Measurements from ENCODE around the gene C1orf198. TPM values are rescaled to one million over a fixed set of nuclear protein-coding genes. Genes with fewer than 3 reads are reported as not detected.

The C1orf198 gene
- total RNA-seq, 1 donor from 2014 or later = 8.9 TPM

GRCh38 chr1:230822092-230822581, 46.2 kb downstream of the C1orf198 start:
- Mint-ChIP-seq H3K4me1 (ENCODE audit: low read depth) (no peaks in the 10 kb centered on the region), H3K9me3 (no peaks in the 10 kb centered on the region), H3K4me3 (ENCODE audit: low read depth) (no peak overlapping the region), H3K27ac (no peak overlapping the region), H3K27me3 (ENCODE audit: low read depth) (peaks cover 3% of the 10 kb centered on the region), H3K36me3 (ENCODE audit: low read depth) (no peaks in the 10 kb centered on the region)
- no peak for DNase-seq (ENCODE audit: low spot score)
- intact Hi-C loops (cut with micrococcal nuclease) = no loop called here

DNA sequence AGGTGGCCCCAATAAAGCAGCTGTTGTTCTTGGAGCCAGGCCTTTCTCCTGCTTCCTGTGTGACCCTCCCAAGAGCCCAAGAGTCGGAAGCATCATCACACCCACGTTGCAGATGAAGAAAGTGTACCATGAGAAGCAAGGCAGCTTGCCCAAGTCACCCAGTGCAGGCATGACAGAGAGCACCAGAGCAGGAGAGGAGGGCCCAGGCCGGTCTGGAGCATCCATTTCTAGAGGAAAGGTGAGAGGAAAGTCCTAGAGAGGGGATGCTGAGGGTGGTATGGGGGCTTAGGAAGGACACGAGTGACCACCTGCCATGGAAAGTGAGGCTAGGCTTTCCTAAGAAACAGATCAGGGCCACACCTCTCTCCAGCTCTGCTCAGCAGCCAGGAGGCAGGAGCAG, 47.0 kb downstream of the C1orf198 start:
- Mint-ChIP-seq H3K27ac (no peak overlapping the region), H3K4me1 (ENCODE audit: low read depth) (no peaks in the 10 kb centered on the region), H3K4me3 (ENCODE audit: low read depth) (no peak overlapping the region), H3K36me3 (ENCODE audit: low read depth) (no peaks in the 10 kb centered on the region), H3K9me3 (no peaks in the 10 kb centered on the region), H3K27me3 (ENCODE audit: low read depth) (peaks cover 3% of the 10 kb centered on the region)
- intact Hi-C loops (cut with micrococcal nuclease) = no loop called here
- DNase-seq (ENCODE audit: low spot score) = no peak

GRCh38 chr1:230820568-230820967, 47.8 kb downstream of the C1orf198 start:
- H3K4me3 Mint-ChIP-seq (ENCODE audit: low read depth) = no peak overlapping the region
- intact Hi-C loops (cut with micrococcal nuclease) = no loop called here
- DNase-seq (ENCODE audit: low spot score) = no peak
- H3K27ac Mint-ChIP-seq = no peak overlapping the region
- peaks cover 4% of the 10 kb centered on the region for H3K27me3 Mint-ChIP-seq (ENCODE audit: low read depth)
- H3K36me3 Mint-ChIP-seq (ENCODE audit: low read depth) = no peaks in the 10 kb centered on the region
- H3K4me1 Mint-ChIP-seq (ENCODE audit: low read depth) = no peaks in the 10 kb centered on the region
- H3K9me3 Mint-ChIP-seq = no peaks in the 10 kb centered on the region

GRCh38 chr1:230819976-230820375, 48.3 kb downstream of the C1orf198 start:
- Mint-ChIP-seq H3K27ac (no peak overlapping the region), H3K27me3 (ENCODE audit: low read depth) (peaks cover 9% of the 10 kb centered on the region), H3K4me1 (ENCODE audit: low read depth) (no peaks in the 10 kb centered on the region), H3K4me3 (ENCODE audit: low read depth) (no peak overlapping the region), H3K9me3 (no peaks in the 10 kb centered on the region), H3K36me3 (ENCODE audit: low read depth) (no peaks in the 10 kb centered on the region)
- no peak for DNase-seq (ENCODE audit: low spot score)
- intact Hi-C loops (cut with micrococcal nuclease) = no loop called here

DNA sequence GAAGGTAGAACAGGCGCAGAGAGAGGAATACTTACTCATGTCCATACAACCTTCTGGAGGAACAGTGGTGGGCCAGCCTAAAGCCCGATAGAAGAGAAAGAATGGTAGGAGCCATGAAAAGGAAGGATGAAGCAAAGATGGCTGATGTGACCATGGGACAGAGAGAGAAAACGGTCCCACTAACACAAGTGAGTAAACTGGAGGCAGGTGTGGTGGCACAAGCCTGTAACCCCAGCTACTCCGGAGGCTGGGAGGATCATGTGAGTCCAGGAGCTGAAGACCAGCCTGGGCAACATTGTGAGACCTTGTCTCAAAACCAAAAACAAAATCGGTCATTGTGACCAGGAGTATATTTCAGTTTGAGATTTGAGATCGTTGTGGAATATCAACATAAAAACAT, 49.4 kb downstream of the C1orf198 start:
- no peak for DNase-seq (ENCODE audit: low spot score)
- no peaks in the 10 kb centered on the region for H3K36me3 Mint-ChIP-seq (ENCODE audit: low read depth)
- H3K27me3 Mint-ChIP-seq (ENCODE audit: low read depth) = peaks cover 9% of the 10 kb centered on the region
- intact Hi-C loops (cut with micrococcal nuclease) = no loop called here
- no peak overlapping the region for H3K27ac Mint-ChIP-seq
- H3K9me3 Mint-ChIP-seq = peaks cover 1% of the 10 kb centered on the region
- no peaks in the 10 kb centered on the region for H3K4me1 Mint-ChIP-seq (ENCODE audit: low read depth)
- no peak overlapping the region for H3K4me3 Mint-ChIP-seq (ENCODE audit: low read depth)

GRCh38 chr1:230818367-230818766, 50.0 kb downstream of the C1orf198 start:
- H3K9me3 Mint-ChIP-seq = peaks cover 7% of the 10 kb centered on the region
- no peak overlapping the region for H3K4me3 Mint-ChIP-seq (ENCODE audit: low read depth)
- H3K27me3 Mint-ChIP-seq (ENCODE audit: low read depth) = peaks cover 9% of the 10 kb centered on the region
- no peaks in the 10 kb centered on the region for H3K4me1 Mint-ChIP-seq (ENCODE audit: low read depth)
- DNase-seq (ENCODE audit: low spot score) = no peak
- H3K36me3 Mint-ChIP-seq (ENCODE audit: low read depth) = peaks cover under 1% of the 10 kb centered on the region
- no peak overlapping the region for H3K27ac Mint-ChIP-seq
- intact Hi-C loops (cut with micrococcal nuclease) = no loop called here

GRCh38 chr1:230816018-230816417, 52.3 kb downstream of the C1orf198 start:
- Mint-ChIP-seq H3K4me1 (ENCODE audit: low read depth) (no peaks in the 10 kb centered on the region), H3K9me3 (peaks cover 19% of the 10 kb centered on the region), H3K36me3 (ENCODE audit: low read depth) (peaks cover 3% of the 10 kb centered on the region), H3K27me3 (ENCODE audit: low read depth) (peaks cover 9% of the 10 kb centered on the region), H3K27ac (no peak overlapping the region), H3K4me3 (ENCODE audit: low read depth) (no peak overlapping the region)
- intact Hi-C loops (cut with micrococcal nuclease) = no loop called here
- no peak for DNase-seq (ENCODE audit: low spot score)

DNA sequence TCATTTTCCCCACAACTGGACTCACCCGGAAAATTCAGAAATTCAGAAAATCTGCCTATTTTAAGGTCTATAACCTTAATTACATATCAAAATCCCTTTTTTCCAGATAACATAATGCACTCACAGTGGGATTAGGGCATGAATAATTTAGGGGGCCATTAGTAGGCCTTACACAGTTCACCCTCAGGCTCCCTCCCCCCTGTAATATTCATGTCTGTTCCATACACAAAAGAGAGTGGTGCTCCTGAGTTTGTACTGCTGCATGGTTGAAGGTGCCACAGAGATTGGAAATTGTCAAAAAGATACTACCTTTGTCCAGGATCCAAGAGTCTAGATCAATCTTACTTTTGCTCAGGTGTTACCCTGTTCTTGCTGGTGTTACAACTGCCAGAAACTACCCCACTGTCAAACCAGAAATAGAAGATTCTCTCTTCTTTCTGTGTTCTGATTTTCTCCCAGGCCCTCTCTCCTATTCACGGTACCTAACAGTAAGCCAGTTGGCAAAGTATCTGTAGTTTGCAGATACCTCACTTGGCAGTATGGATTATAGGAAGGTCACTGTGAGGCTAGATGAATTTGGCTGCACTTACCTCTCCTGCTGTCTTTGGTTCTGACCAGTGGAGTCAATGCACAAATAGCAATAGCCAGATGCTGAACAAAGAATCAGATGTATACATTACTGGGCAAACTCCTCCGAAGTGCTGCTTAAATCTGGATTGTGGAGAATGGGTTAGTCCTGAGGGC, 53.2 kb downstream of the C1orf198 start:
- peaks cover 3% of the 10 kb centered on the region for H3K36me3 Mint-ChIP-seq (ENCODE audit: low read depth)
- peaks cover 19% of the 10 kb centered on the region for H3K9me3 Mint-ChIP-seq
- H3K27me3 Mint-ChIP-seq (ENCODE audit: low read depth) = peaks cover 9% of the 10 kb centered on the region
- H3K4me1 Mint-ChIP-seq (ENCODE audit: low read depth) = no peaks in the 10 kb centered on the region
- intact Hi-C loops (cut with micrococcal nuclease) = no loop called here
- H3K27ac Mint-ChIP-seq = no peak overlapping the region
- no peak for DNase-seq (ENCODE audit: low spot score)
- H3K4me3 Mint-ChIP-seq (ENCODE audit: low read depth) = no peak overlapping the region

DNA sequence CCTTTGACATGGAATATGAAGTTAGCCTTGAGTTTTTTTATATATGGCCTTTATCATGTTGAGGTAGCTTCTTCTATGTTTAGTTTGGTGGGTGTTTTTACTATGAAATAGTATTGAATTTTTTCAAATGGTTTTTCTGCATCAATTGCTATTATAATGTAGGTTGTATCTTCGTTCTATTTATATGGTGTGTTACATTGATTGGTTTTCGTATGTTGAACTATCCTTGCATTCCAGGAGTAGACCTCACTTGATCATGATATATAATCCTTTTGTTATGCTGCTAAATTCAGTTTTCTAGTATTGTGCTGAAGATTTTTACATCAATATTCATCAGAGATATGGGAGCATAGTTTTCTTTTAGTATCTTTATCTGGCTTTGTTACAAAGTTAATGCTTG, 55.8 kb downstream of the C1orf198 start:
- Mint-ChIP-seq H3K27me3 (ENCODE audit: low read depth) (peaks cover 9% of the 10 kb centered on the region), H3K4me3 (ENCODE audit: low read depth) (no peak overlapping the region), H3K4me1 (ENCODE audit: low read depth) (no peaks in the 10 kb centered on the region), H3K9me3 (peaks cover 19% of the 10 kb centered on the region), H3K27ac (no peak overlapping the region), H3K36me3 (ENCODE audit: low read depth) (peaks cover 3% of the 10 kb centered on the region)
- no peak for DNase-seq (ENCODE audit: low spot score)
- intact Hi-C loops (cut with micrococcal nuclease) = no loop called here

GRCh38 chr1:230809256-230809990, 58.9 kb downstream of the C1orf198 start:
- Mint-ChIP-seq H3K9me3 (peaks cover 19% of the 10 kb centered on the region), H3K27me3 (ENCODE audit: low read depth) (peaks cover 2% of the 10 kb centered on the region), H3K36me3 (ENCODE audit: low read depth) (peaks cover 3% of the 10 kb centered on the region), H3K4me3 (ENCODE audit: low read depth) (no peak overlapping the region), H3K27ac (no peak overlapping the region), H3K4me1 (ENCODE audit: low read depth) (no peaks in the 10 kb centered on the region)
- intact Hi-C loops (cut with micrococcal nuclease) = no loop called here
- no peak for DNase-seq (ENCODE audit: low spot score)

GRCh38 chr1:230808281-230808872, 59.9 kb downstream of the C1orf198 start:
- Mint-ChIP-seq H3K27ac (no peak overlapping the region), H3K36me3 (ENCODE audit: low read depth) (peaks cover 2% of the 10 kb centered on the region), H3K4me3 (ENCODE audit: low read depth) (no peak overlapping the region), H3K4me1 (ENCODE audit: low read depth) (no peaks in the 10 kb centered on the region), H3K9me3 (peaks cover 12% of the 10 kb centered on the region), H3K27me3 (ENCODE audit: low read depth) (peaks cover 2% of the 10 kb centered on the region)
- intact Hi-C loops (cut with micrococcal nuclease) = no loop called here
- no peak for DNase-seq (ENCODE audit: low spot score)

DNA sequence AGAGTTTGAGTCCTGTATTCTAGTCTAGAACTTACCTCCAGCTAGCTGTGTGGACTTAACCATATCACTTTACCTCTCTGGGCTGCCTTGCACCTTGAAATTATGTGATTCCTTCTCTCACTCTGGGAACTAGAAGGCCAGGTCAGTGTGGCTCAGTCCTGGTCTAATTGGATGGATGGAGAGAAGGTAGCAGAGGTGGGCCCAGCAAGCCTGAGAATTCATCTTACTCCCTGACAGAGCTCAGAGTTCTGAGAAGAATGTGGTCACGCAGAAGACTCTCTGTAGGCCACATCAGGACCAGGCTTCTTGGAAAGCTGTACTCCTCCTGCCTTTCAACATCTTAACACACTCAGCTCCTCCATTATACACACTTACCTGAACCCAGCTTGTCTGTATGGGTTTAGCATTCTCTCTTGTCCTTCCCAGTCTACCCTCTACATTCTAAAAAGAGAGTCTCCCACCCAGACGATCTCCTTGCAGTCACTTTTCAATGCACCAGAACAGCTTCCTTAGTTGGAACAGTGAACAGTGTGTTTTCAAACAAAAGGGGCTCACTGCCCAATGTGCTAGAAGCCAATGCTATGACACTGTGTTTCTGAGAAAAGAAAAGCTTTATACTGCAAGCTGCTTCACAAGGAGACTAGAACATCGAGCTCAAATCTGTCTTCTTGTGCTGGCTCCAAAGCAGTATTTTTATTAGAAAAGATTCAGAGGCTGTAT, 60.6 kb downstream of the C1orf198 start:
- Mint-ChIP-seq H3K27me3 (ENCODE audit: low read depth) (peaks cover 2% of the 10 kb centered on the region), H3K4me1 (ENCODE audit: low read depth) (no peaks in the 10 kb centered on the region), H3K9me3 (peaks cover 6% of the 10 kb centered on the region), H3K4me3 (ENCODE audit: low read depth) (no peak overlapping the region), H3K27ac (no peak overlapping the region), H3K36me3 (ENCODE audit: low read depth) (no peaks in the 10 kb centered on the region)
- intact Hi-C loops (cut with micrococcal nuclease) = no loop called here
- no peak for DNase-seq (ENCODE audit: low spot score)
